Measurements from ENCODE around the gene ATP8B4.

DNA sequence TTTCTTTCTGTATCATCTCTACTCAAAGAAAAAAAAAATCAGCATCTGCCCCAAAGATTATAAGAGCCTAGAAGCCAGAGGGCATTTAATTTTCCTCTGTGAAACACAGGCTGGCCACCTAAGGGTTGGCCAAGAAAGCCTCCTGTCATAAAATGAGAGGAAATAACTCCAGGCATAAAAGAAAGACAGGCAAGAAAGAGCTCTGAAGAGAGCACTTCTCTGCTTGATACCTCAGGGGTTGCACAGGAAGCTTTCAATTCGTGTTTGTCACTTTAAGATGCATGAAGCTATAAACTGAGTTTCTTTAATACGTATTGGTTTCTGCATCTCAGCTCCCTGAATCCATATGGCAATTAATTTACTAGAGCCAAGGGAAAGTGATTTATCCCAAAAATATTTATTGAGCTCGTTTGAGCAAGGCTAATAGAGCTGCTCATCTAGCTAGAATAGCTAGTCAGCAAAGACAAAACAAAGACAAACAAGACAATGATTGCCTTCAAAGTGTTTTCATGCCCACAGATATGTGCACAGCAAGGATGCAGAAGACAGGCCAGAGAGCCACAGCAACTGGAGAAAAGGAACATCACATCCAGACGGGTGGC lies 35.5 kb downstream of the ATP8B4 start:
- TF ChIP-seq, protein P1, sequence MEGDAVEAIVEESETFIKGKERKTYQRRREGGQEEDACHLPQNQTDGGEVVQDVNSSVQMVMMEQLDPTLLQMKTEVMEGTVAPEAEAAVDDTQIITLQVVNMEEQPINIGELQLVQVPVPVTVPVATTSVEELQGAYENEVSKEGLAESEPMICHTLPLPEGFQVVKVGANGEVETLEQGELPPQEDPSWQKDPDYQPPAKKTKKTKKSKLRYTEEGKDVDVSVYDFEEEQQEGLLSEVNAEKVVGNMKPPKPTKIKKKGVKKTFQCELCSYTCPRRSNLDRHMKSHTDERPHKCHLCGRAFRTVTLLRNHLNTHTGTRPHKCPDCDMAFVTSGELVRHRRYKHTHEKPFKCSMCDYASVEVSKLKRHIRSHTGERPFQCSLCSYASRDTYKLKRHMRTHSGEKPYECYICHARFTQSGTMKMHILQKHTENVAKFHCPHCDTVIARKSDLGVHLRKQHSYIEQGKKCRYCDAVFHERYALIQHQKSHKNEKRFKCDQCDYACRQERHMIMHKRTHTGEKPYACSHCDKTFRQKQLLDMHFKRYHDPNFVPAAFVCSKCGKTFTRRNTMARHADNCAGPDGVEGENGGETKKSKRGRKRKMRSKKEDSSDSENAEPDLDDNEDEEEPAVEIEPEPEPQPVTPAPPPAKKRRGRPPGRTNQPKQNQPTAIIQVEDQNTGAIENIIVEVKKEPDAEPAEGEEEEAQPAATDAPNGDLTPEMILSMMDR (IDR thresholded peaks at IDR 0.05): no peak
- TF ChIP-seq POLR2A (IDR thresholded peaks at IDR 0.05) (no peak), POLR2AphosphoS5 (IDR thresholded peaks at IDR 0.05; ENCODE audit: insufficient read depth in 1 of 2, low read depth in 1 of 2) (no peak)
